Thyroid gland (tissue), 4 donors: ENCODE data around the gene DDX28.

Source experiments
- POLR2A ChIP-seq, 2 donors: fragments of 450-650 bp; IDR thresholded peaks; one replicate each; pipeline ENCODE4 v1.6.1; 2017; ENCODE audit warnings: antibody characterized with exemption in 2 of 2, mild to moderate bottlenecking in 2 of 2, moderate library complexity in 1 of 2
- TF ChIP-seq, protein P1 (sequence below), 6 experiments: fragments of 200-600 bp in 3 of 6; fragments of 450-650 bp in 3 of 6; sonication (generic) in 3 of 6; IDR thresholded peaks; one replicate each; pipeline ENCODE4 v1.5.1; 2016 to 2019; ENCODE audit warnings: antibody characterized with exemption in 6 of 6, mild to moderate bottlenecking in 2 of 6, inconsistent platforms in 1 of 6, moderate library complexity in 1 of 6

DNA sequence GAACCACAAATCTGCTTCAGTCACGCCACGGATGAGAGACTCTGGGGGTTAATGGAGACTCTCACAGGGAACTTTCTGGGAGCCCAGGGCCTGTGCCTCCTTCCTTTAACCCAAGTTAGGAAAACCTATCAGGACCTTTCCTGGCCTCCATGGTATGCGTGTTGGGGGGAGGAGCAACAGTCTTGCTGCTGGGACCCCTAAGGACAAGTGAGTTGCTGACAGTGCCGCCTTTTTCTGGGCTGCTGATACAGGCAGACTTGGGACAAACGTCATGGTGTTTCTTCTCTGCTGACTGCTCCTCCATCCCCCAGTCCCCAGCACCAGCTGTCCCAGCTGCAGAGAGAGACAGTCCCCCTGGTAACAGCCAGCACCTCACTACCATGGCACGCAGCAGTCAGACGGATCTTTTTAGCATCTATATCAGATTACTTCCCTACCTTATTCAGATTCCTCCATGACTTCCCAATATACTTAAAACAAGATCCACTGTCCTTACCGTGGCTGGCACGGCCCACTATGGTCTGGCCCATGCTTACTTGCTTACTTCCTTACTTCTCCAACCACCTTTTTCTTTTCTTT, 13.8 kb downstream of the DDX28 start:
- TF ChIP-seq, protein P1, sequence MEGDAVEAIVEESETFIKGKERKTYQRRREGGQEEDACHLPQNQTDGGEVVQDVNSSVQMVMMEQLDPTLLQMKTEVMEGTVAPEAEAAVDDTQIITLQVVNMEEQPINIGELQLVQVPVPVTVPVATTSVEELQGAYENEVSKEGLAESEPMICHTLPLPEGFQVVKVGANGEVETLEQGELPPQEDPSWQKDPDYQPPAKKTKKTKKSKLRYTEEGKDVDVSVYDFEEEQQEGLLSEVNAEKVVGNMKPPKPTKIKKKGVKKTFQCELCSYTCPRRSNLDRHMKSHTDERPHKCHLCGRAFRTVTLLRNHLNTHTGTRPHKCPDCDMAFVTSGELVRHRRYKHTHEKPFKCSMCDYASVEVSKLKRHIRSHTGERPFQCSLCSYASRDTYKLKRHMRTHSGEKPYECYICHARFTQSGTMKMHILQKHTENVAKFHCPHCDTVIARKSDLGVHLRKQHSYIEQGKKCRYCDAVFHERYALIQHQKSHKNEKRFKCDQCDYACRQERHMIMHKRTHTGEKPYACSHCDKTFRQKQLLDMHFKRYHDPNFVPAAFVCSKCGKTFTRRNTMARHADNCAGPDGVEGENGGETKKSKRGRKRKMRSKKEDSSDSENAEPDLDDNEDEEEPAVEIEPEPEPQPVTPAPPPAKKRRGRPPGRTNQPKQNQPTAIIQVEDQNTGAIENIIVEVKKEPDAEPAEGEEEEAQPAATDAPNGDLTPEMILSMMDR (IDR thresholded peaks at IDR 0.05), result no peak
- TF ChIP-seq POLR2A (IDR thresholded peaks at IDR 0.05), result no peak
